GM21723 (cell line): Measurements from ENCODE around the gene SPOCD1.

ENCODE experiments used
- ATAC-seq: cut with Tn5 transposase; IDR thresholded peaks from one replicate; pipeline ENCODE4 v1.9.1; 2021; ENCODE audit warnings: mild to moderate bottlenecking, moderate library complexity; ENCODE audit not compliant: unreplicated experiment

Gene SPOCD1

DNA sequence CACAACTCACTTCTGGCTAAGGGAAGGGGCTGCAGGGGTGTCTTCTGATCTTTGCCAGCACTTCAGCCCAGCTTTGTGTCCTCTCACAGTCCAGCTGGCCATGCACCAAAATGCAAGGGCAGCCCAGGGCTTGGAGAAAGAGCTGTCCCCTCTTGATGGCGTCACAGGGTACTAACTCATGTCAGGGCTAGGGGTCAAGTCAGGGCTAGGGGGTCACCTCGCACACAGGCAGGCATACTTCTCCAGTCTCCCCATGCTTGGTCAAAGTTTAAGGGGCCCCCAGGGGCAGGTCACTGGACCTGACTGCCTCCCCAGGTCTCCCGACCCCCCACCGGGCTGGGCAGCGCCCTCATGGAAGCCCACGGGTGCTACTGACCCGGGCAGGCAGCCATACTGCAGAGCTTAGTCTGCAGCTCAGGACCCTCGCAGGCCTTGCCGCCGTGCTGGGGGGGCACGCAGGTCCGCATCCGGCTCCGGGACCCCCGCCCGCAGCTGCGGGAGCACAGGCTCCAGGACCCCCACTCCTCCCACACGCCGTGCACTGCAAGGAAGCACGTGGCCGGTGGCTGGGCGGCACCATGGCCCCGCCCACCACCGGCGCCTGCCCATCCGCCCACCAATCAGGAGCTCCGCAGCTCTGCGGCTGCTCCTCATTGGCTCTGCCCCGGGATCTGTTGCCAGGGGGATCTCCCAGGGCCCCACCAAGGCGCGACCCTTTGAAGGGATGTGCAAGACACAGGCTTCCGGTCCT lies 73.2 kb downstream of the SPOCD1 start:
- ATAC-seq, result no peak
